Measurements from ENCODE around the gene AKAP12.

AKAP12 gene

GRCh38 chr6:151357758-151358436, 118.1 kb downstream of the AKAP12 start:
- Histone ChIP-seq H3K4me3 (ENCODE audit: low read length, poor library complexity, severe bottlenecking) (no peak overlapping the region), H3K27me3 (ENCODE audit: insufficient read depth, low read length, poor library complexity, severe bottlenecking) (no peaks in the 10 kb centered on the region), H3K9me3 (ENCODE audit: insufficient read depth, low read depth, low read length) (no peaks in the 10 kb centered on the region), H3F3A (ENCODE audit: low read depth) (no peaks in the 10 kb centered on the region), H3K4me2 (ENCODE audit: low read depth, low read length, poor library complexity, severe bottlenecking) (no peak overlapping the region), H3K4me1 (ENCODE audit: insufficient read depth, low read length, poor library complexity, severe bottlenecking) (no peaks in the 10 kb centered on the region), H3K9me2 (replicated peaks; ENCODE audit: low read depth, low read length) (no peaks in the 10 kb centered on the region), H3K36me3 (ENCODE audit: insufficient read depth, low read length) (no peaks in the 10 kb centered on the region), H2AFZ (ENCODE audit: low read length) (no peak overlapping the region), H3K79me2 (ENCODE audit: insufficient read depth, low read length) (no peaks in the 10 kb centered on the region), H3K9ac (ENCODE audit: low read depth, low read length, poor library complexity, severe bottlenecking) (no peak overlapping the region), H4K20me1 (ENCODE audit: insufficient read depth, low read length, poor library complexity, severe bottlenecking) (no peaks in the 10 kb centered on the region)
- TF ChIP-seq EZH2phosphoT487 (IDR thresholded peaks at IDR 0.05; ENCODE audit: borderline replicate concordance), result no peak
- TF ChIP-seq CTCF (conservative IDR thresholded peaks at IDR 0.05; ENCODE audit: low read length), result no peak

GRCh38 chr6:151358475-151358874, 118.7 kb downstream of the AKAP12 start:
- no peak overlapping the region for H3K9ac ChIP-seq (ENCODE audit: low read depth, low read length, poor library complexity, severe bottlenecking)
- no peaks in the 10 kb centered on the region for H3K36me3 ChIP-seq (ENCODE audit: insufficient read depth, low read length)
- no peaks in the 10 kb centered on the region for H3K9me2 ChIP-seq (replicated peaks; ENCODE audit: low read depth, low read length)
- no peak for TF ChIP-seq EZH2phosphoT487 (IDR thresholded peaks at IDR 0.05; ENCODE audit: borderline replicate concordance)
- no peak for TF ChIP-seq CTCF (conservative IDR thresholded peaks at IDR 0.05; ENCODE audit: low read length)
- H3F3A ChIP-seq (ENCODE audit: low read depth), result no peaks in the 10 kb centered on the region
- H2AFZ ChIP-seq (ENCODE audit: low read length), result no peak overlapping the region
- no peak overlapping the region for H3K4me2 ChIP-seq (ENCODE audit: low read depth, low read length, poor library complexity, severe bottlenecking)
- no peaks in the 10 kb centered on the region for H3K27me3 ChIP-seq (ENCODE audit: insufficient read depth, low read length, poor library complexity, severe bottlenecking)
- H3K4me3 ChIP-seq (ENCODE audit: low read length, poor library complexity, severe bottlenecking), result no peak overlapping the region
- no peaks in the 10 kb centered on the region for H3K79me2 ChIP-seq (ENCODE audit: insufficient read depth, low read length)
- no peaks in the 10 kb centered on the region for H3K9me3 ChIP-seq (ENCODE audit: insufficient read depth, low read depth, low read length)
- H3K4me1 ChIP-seq (ENCODE audit: insufficient read depth, low read length, poor library complexity, severe bottlenecking), result no peaks in the 10 kb centered on the region
- H4K20me1 ChIP-seq (ENCODE audit: insufficient read depth, low read length, poor library complexity, severe bottlenecking), result no peaks in the 10 kb centered on the region

- Histone ChIP-seq H3K9me3 (ENCODE audit: insufficient read depth, low read depth, low read length) (no peaks in the 10 kb centered on the region), H3F3A (ENCODE audit: low read depth) (no peaks in the 10 kb centered on the region), H4K20me1 (ENCODE audit: insufficient read depth, low read length, poor library complexity, severe bottlenecking) (no peaks in the 10 kb centered on the region), H3K4me2 (ENCODE audit: low read depth, low read length, poor library complexity, severe bottlenecking) (no peak overlapping the region), H3K9me2 (replicated peaks; ENCODE audit: low read depth, low read length) (no peaks in the 10 kb centered on the region), H3K4me3 (ENCODE audit: low read length, poor library complexity, severe bottlenecking) (no peak overlapping the region), H2AFZ (ENCODE audit: low read length) (no peak overlapping the region), H3K9ac (ENCODE audit: low read depth, low read length, poor library complexity, severe bottlenecking) (no peak overlapping the region), H3K27me3 (ENCODE audit: insufficient read depth, low read length, poor library complexity, severe bottlenecking) (no peaks in the 10 kb centered on the region), H3K4me1 (ENCODE audit: insufficient read depth, low read length, poor library complexity, severe bottlenecking) (no peaks in the 10 kb centered on the region), H3K36me3 (ENCODE audit: insufficient read depth, low read length) (peaks cover 4% of the 10 kb centered on the region; the same call in 1 of the 2 replicates), H3K79me2 (ENCODE audit: insufficient read depth, low read length) (no peaks in the 10 kb centered on the region)
- TF ChIP-seq EZH2phosphoT487 (IDR thresholded peaks at IDR 0.05; ENCODE audit: borderline replicate concordance) (no peak), CTCF (conservative IDR thresholded peaks at IDR 0.05; ENCODE audit: low read length) (no peak)
These were observed 119.7 kb downstream of the AKAP12 start for GRCh38 chr6:151359486-151359885.

Data from Loucy (cell line).